AG09319 (cell line): ENCODE measurements around the gene STK40.

Experiments used
- DNase-seq: peaks from one replicate; pipeline ENCODE4 v3.0.0-alpha.2; 2010; ENCODE audit warnings: low read depth; ENCODE audit errors: extremely low read depth
- TF ChIP-seq, protein P1 (sequence below): IDR thresholded peaks from 2 replicates; pipeline ENCODE4 v1.5.1; 2011; ENCODE audit warnings: low read depth, mild to moderate bottlenecking, inconsistent platforms, low read length, moderate library complexity

STK40 gene

DNA sequence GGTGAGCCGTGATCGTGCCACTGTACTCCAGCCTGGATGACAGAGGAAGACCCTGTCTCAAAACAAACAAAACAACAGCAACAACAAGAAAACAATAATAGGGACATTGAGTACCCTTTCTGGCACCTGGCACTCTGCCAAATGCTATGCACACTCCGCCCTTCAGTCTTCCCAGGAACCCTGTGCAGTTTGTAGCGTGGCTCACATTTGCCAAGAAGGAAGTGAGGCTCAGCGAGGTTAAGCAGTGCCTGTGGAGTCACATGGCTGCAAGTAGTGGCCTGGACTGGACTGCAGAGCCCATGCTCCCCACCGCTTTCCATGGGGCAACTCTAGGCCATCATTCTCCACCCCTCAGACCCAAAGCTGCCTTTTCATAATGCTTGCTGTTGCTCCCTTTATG lies 57.0 kb downstream of the STK40 start:
- DNase-seq = no peak
- TF ChIP-seq, protein P1, sequence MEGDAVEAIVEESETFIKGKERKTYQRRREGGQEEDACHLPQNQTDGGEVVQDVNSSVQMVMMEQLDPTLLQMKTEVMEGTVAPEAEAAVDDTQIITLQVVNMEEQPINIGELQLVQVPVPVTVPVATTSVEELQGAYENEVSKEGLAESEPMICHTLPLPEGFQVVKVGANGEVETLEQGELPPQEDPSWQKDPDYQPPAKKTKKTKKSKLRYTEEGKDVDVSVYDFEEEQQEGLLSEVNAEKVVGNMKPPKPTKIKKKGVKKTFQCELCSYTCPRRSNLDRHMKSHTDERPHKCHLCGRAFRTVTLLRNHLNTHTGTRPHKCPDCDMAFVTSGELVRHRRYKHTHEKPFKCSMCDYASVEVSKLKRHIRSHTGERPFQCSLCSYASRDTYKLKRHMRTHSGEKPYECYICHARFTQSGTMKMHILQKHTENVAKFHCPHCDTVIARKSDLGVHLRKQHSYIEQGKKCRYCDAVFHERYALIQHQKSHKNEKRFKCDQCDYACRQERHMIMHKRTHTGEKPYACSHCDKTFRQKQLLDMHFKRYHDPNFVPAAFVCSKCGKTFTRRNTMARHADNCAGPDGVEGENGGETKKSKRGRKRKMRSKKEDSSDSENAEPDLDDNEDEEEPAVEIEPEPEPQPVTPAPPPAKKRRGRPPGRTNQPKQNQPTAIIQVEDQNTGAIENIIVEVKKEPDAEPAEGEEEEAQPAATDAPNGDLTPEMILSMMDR = no peak

DNA sequence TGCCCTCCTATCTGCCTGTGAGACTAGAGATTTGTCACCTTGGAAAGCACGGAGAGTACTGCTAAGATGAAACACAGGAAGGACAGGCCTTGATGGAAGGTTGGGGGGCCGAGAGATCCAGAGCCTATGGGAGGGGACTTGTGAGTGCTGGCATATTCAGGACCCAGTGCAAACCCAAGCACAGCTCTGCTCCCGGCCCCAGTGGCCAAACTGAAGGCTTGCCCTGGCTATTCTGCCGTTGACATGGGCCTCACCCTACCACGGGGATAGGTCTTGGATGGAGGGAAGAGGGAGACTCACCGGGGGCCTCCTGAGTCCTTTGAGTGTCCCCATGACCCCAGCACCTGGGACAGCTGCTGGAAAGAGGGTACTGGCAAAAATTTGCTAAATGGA lies 57.6 kb downstream of the STK40 start:
- no peak for DNase-seq
- TF ChIP-seq, protein P1 = no peak

DNA sequence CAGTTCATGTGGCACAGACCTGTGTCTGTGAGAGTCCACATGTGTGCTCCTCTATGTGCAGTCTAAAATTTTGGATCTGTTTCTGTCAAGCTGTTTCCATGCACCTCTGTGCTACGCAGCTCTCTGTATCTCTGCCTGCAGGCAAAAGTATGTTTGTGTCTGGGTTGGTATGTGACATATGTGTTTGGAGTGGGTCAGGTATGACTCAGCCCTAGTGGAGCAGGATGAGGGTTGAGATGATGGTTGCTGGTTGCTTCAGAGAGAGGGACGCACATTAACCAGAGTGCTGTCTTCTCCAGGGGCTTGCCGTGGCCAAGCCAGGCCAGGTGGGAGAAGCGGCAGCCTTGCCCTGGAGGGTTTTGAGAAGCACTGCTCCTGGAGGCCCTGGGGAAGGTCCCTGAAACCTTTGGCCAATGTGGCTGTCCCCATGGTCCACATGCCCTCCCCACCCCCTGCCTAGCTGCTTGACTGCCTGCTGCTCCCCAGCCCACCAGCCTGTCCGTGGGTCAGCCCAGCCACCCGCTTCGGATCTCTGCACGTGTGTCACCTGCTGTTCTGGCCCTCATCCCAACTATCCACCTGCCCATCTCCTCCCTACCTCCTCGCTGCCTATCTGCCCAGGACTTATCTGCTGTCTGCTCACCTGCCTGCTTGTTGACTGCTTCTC lies 58.2 kb downstream of the STK40 start:
- no peak for DNase-seq
- TF ChIP-seq, protein P1 = no peak

DNA sequence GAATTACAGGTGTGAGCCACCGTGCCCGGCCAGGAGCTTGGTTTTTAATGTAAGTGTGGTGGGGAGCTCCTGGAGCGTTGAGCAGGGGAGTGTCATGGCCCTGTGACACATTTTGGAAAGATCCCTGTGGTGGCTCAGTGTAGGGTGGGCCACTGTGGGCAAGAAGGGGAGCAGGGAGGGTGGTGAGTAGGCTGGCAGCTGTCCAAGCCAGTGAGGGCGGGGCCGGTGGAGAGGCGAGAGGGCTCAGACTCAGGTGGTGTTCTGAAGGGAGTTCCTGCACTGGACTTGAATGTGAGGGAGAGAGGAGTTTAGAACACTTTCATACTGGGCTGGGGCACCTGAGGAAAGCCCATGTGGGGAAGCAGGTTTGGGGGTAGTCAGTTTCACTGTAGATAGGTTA lies 59.2 kb downstream of the STK40 start:
- TF ChIP-seq, protein P1 = no peak
- DNase-seq = no peak

DNA sequence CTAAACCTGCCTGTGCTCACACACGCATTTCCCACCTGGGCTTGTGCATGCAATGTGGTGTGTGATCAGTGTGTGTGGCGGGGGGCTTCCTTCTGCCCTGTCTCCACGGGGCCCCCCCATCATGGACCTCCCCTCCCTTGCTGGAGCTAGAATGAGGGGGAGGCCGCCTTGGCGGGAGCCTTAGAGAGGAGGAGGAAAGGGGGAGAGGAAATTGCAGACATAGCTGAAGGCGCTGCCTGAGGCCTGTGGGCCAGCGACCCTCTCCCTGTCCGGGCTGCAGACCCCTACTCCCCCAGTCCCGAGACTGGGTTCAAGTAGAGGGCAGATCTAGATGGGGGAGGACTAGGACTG lies 61.4 kb downstream of the STK40 start:
- TF ChIP-seq, protein P1 = no peak
- no peak for DNase-seq

DNA sequence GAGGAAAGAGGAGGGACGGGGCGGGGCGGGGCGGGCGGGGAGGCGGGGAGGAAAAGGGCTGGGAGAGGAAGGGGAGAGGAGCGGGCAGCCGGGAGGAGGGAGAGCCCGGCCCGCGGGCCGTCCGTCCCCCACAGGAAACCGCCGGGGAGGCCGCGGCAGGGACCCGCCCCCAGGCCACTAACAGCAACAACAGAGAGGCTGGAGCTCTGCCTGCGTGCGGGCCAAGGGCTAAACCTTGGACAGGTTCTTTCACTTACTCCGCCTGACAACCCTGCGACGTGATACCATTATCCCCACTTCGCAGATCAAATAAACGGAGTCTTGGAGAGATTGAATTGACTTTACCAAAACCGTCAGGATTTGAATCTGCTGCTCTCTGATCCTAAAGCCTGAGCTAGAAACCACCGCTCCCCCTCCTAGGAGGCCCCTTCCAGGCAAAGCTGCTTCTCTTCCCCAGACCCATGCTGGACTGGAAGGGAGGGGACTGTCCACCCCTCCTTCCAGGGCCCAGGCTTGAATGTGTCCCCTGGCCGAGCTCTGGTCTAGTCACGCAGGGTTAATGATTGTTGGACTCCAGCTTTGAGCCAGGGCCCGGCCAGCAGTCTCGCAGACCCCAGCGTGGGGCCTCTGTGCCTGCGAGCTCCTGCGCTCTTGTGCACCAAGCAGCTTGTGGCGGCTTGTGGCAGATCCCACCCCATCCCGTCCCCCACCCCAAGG lies 61.9 kb downstream of the STK40 start, which contains the start of gene EVA1B:
TSS of gene EVA1B (minus strand) at position 10 of the 717 bp plus-strand sequence. CDS start 608 bp downstream, outside the sequence.
- peak; percentile 64 for DNase-seq

More for the DNA sequence above, 61.9 kb downstream of the STK40 start, which contains the start of gene EVA1B:
- TF ChIP-seq, protein P1 = no peak
